Measurements from ENCODE around the gene LHX2.

The LHX2 gene

GRCh38 chr9:124045830-124046177 lies 34.2 kb downstream of the LHX2 start:
- H2AFZ ChIP-seq (ENCODE audit: low read length), result no peak overlapping the region
- H3K4me1 ChIP-seq (ENCODE audit: low read length), result no peaks in the 10 kb centered on the region

GRCh38 chr9:124046189-124046588 lies 34.6 kb downstream of the LHX2 start:
- H2AFZ ChIP-seq (ENCODE audit: low read length), result no peak overlapping the region
- TF ChIP-seq, protein P1, sequence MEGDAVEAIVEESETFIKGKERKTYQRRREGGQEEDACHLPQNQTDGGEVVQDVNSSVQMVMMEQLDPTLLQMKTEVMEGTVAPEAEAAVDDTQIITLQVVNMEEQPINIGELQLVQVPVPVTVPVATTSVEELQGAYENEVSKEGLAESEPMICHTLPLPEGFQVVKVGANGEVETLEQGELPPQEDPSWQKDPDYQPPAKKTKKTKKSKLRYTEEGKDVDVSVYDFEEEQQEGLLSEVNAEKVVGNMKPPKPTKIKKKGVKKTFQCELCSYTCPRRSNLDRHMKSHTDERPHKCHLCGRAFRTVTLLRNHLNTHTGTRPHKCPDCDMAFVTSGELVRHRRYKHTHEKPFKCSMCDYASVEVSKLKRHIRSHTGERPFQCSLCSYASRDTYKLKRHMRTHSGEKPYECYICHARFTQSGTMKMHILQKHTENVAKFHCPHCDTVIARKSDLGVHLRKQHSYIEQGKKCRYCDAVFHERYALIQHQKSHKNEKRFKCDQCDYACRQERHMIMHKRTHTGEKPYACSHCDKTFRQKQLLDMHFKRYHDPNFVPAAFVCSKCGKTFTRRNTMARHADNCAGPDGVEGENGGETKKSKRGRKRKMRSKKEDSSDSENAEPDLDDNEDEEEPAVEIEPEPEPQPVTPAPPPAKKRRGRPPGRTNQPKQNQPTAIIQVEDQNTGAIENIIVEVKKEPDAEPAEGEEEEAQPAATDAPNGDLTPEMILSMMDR (IDR thresholded peaks at IDR 0.05; ENCODE audit: low read length), result no peak
- TF ChIP-seq EZH2 (optimal IDR thresholded peaks at IDR 0.05; ENCODE audit: low read depth, low read length) (no peak), EZH2phosphoT487 (IDR thresholded peaks at IDR 0.05; ENCODE audit: low read length) (no peak)
- no peaks in the 10 kb centered on the region for H3K4me1 ChIP-seq (ENCODE audit: low read length)
- H3F3A ChIP-seq (ENCODE audit: insufficient read depth, low read length), result no peaks in the 10 kb centered on the region
- no peak overlapping the region for H3K27ac ChIP-seq (ENCODE audit: low read length)
- peaks cover 16% of the 10 kb centered on the region for H3K27me3 ChIP-seq (replicated peaks; ENCODE audit: insufficient read depth, low read length)
- H3K9me2 ChIP-seq (replicated peaks; ENCODE audit: insufficient read depth, low read length), result no peaks in the 10 kb centered on the region
- no peak overlapping the region for H3K4me3 ChIP-seq (ENCODE audit: low read length)
- H3K9ac ChIP-seq (ENCODE audit: low read length), result no peak overlapping the region
- no peak for DNase-seq
- H3K9me3 ChIP-seq (replicated peaks; ENCODE audit: insufficient read depth, low read length), result no peaks in the 10 kb centered on the region
- H3K4me2 ChIP-seq (ENCODE audit: low read depth, low read length), result no peak overlapping the region
- H3K36me3 ChIP-seq (replicated peaks; ENCODE audit: insufficient read depth, low read length), result no peaks in the 10 kb centered on the region
- no peaks in the 10 kb centered on the region for H3K79me2 ChIP-seq (ENCODE audit: low read length)
- H4K20me1 ChIP-seq (ENCODE audit: insufficient read depth, low read length), result no peaks in the 10 kb centered on the region

More at GRCh38 chr9:124045830-124046177, 34.2 kb downstream of the LHX2 start:
- H3K27me3 ChIP-seq (replicated peaks; ENCODE audit: insufficient read depth, low read length), result peaks cover 16% of the 10 kb centered on the region
- no peaks in the 10 kb centered on the region for H3F3A ChIP-seq (ENCODE audit: insufficient read depth, low read length)
- no peaks in the 10 kb centered on the region for H3K36me3 ChIP-seq (replicated peaks; ENCODE audit: insufficient read depth, low read length)
- TF ChIP-seq EZH2phosphoT487 (IDR thresholded peaks at IDR 0.05; ENCODE audit: low read length) (no peak), EZH2 (optimal IDR thresholded peaks at IDR 0.05; ENCODE audit: low read depth, low read length) (no peak)
- TF ChIP-seq, protein P1 (IDR thresholded peaks at IDR 0.05; ENCODE audit: low read length), result no peak
- H3K9me2 ChIP-seq (replicated peaks; ENCODE audit: insufficient read depth, low read length), result no peaks in the 10 kb centered on the region
- no peak overlapping the region for H3K4me2 ChIP-seq (ENCODE audit: low read depth, low read length)
- no peak overlapping the region for H3K4me3 ChIP-seq (ENCODE audit: low read length)
- no peaks in the 10 kb centered on the region for H4K20me1 ChIP-seq (ENCODE audit: insufficient read depth, low read length)
- H3K9me3 ChIP-seq (replicated peaks; ENCODE audit: insufficient read depth, low read length), result no peaks in the 10 kb centered on the region
- H3K79me2 ChIP-seq (ENCODE audit: low read length), result no peaks in the 10 kb centered on the region
- H3K9ac ChIP-seq (ENCODE audit: low read length), result no peak overlapping the region
- no peak overlapping the region for H3K27ac ChIP-seq (ENCODE audit: low read length)
- DNase-seq, result no peak

DNA sequence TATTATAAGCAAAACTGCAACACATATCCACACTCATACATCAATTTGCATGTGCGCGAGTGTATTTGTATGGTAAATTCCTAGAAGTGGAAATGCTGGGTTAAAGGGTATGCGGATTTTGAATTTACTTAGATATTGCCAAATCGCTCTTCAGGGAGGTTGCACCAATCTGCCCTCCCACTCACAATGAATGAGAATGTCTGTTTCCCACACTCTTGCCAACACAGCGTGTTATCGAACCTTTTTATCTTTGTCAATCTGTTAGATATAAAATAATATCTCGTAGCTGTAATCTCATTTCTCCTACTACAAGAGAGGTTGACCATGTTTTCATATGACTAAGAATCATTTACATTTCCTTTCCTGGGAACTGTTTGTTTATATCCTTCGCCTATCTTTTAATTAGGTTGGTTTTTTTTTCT lies 35.7 kb downstream of the LHX2 start:
- no peaks in the 10 kb centered on the region for H3F3A ChIP-seq (ENCODE audit: insufficient read depth, low read length)
- H3K4me3 ChIP-seq (ENCODE audit: low read length), result no peak overlapping the region
- H4K20me1 ChIP-seq (ENCODE audit: insufficient read depth, low read length), result no peaks in the 10 kb centered on the region
- no peaks in the 10 kb centered on the region for H3K79me2 ChIP-seq (ENCODE audit: low read length)
- H2AFZ ChIP-seq (ENCODE audit: low read length), result no peak overlapping the region
- DNase-seq, result no peak
- peaks cover 16% of the 10 kb centered on the region for H3K27me3 ChIP-seq (replicated peaks; ENCODE audit: insufficient read depth, low read length)
- no peak overlapping the region for H3K9ac ChIP-seq (ENCODE audit: low read length)
- H3K4me1 ChIP-seq (ENCODE audit: low read length), result no peaks in the 10 kb centered on the region
- H3K9me2 ChIP-seq (replicated peaks; ENCODE audit: insufficient read depth, low read length), result no peaks in the 10 kb centered on the region
- H3K9me3 ChIP-seq (replicated peaks; ENCODE audit: insufficient read depth, low read length), result no peaks in the 10 kb centered on the region
- no peaks in the 10 kb centered on the region for H3K36me3 ChIP-seq (replicated peaks; ENCODE audit: insufficient read depth, low read length)
- no peak overlapping the region for H3K27ac ChIP-seq (ENCODE audit: low read length)
- no peak overlapping the region for H3K4me2 ChIP-seq (ENCODE audit: low read depth, low read length)
- TF ChIP-seq EZH2 (optimal IDR thresholded peaks at IDR 0.05; ENCODE audit: low read depth, low read length) (no peak), EZH2phosphoT487 (IDR thresholded peaks at IDR 0.05; ENCODE audit: low read length) (no peak)
- TF ChIP-seq, protein P1 (IDR thresholded peaks at IDR 0.05; ENCODE audit: low read length), result no peak
